ENCODE measurements around the gene PLA2G2F.

Gene PLA2G2F, protein sequence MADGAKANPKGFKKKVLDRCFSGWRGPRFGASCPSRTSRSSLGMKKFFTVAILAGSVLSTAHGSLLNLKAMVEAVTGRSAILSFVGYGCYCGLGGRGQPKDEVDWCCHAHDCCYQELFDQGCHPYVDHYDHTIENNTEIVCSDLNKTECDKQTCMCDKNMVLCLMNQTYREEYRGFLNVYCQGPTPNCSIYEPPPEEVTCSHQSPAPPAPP

DNA sequence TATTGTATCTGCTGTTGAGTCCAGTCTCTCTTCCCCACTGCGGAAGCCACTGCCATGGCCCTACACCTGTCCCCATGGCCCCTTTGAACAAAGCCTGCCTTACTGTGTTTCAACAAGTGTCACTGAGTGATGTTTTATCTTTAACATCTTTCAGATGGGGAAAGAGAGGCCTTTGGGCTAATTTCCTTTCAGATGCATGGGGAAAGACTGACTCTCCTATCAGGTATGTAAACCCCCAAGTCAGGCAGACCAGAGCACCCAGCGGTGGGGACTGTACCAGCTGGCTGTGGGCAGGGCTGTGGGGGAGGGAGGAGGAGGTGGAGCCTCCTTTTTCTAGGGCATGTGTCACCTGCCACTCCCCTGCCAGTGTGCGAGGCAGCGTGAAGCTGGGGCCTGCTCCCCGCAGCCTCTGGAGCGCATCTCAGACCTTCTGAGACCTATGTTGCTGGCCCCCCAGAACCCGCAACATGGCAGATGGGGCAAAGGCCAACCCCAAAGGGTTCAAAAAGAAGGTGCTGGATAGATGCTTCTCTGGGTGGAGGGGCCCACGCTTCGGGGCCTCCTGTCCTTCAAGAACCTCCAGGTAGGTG, at the start of gene PLA2G2F:
Gene PLA2G2F (plus strand): TSS at position 363 of the 590 bp plus-strand sequence. CDS start 105 bp downstream, at position 468.
- no peak for DNase-seq

DNA sequence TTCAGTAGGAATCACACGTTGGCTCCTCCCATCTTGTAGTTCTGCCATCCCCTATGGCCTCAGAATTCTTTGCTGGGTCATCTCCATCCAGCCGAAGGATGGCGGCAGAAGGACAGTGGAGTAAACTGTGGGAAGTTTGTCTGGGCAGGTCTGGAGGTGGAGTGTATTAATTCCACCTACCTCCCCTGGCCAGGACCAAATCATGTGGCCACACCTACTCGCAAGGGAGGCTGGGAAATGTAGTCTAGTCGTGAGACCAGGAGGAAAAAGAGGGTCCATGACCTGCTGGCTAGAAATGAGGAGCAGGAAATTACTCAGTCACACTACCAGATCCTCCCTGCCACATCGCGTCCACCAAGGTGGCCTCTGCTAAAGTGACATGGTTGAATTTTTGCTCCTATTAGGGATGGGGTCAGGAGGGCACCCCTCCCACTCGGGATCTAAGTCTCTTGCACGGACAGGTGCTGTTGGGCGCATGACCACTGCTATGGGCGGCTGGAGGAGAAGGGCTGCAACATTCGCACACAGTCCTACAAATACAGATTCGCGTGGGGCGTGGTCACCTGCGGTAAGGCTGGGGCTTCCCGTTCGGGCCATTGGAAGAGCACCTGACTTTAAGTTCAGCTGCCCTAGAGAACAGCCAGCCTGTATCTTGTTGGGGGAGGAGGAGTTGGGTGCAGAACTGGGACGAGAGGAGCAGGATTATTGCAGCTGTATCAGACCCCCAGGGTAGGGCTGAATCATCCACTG, 49.6 kb upstream of the PLA2G2F start:
- no peak for DNase-seq

DNA sequence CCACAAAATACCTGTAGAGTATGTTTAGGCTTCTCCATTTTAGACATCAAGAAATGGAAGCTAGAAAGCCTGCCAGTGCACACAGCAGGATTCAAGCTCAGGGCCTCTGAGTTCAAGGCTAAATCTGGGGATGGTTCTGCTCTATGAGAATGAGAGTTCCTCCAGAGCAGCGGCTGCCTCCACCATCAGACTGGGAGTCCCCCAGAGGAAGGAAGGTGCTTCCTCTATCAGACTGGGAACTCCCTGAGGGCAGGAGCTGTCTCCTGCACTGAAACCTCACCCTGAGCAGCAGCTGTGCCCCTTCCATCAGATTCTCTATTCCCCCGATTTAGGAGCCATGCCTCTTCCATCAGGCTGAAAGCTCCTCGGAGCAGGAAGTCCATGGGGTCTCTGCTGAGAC, 49.0 kb upstream of the PLA2G2F start:
- no peak for DNase-seq

DNA sequence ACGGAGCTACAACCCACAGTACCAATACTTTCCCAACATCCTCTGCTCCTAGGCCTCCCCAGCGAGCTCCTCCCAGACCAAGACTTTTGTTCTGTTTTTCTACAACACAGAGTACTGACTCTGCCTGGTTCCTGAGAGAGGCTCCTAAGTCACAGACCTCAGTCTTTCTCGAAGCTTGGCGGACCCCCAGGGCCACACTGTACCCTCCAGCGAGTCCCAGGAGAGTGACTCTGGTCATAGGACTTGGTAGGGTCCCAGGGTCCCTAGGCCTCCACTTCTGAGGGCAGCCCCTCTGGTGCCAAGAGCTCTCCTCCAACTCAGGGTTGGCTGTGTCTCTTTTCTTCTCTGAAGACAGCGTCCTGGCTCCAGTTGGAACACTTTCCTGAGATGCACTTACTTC, 48.5 kb upstream of the PLA2G2F start:
- DNase-seq: no peak

DNA sequence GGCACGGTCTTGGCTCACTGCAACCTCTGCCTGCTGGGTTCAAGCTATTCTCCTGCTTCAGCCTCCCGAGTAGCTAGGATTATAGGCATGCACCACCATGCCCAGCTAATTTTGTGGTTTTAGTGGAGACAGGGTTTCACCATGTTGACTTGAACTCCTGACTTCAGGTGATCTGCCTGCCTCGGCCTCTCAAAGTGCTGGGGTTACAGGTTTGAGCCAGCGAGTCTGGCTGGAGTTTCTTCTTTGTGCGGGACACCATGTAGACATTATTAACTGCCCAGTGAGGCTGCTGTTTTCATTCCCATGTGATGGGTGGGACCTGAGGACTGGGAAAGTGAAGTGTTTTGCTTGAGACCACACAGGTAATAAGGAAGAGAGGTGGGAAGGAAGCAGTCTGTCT, 45.8 kb upstream of the PLA2G2F start:
- no peak for DNase-seq

DNA sequence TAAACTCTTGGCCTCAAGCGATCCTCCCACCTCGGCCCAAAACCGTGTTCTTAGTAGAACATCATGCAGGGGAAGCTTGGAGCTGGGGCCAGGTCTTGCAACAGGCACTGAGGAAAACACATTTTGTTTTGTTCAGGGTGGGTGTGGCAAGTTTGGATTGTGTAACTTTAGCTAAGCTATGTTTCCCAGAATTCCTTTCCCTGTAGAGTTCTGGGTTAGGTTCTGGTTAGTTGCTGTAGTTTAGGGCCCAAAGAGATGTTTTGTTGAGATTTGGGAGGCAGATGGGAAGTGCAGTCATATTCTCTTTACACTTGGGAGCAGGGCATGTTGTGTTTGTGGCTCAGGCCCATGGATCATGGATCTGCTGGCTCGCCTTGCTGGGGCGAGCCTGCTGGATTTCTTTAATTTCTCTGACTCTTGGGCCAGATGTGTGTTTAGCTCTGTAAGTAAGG, 45.2 kb upstream of the PLA2G2F start:
- no peak for DNase-seq

DNA sequence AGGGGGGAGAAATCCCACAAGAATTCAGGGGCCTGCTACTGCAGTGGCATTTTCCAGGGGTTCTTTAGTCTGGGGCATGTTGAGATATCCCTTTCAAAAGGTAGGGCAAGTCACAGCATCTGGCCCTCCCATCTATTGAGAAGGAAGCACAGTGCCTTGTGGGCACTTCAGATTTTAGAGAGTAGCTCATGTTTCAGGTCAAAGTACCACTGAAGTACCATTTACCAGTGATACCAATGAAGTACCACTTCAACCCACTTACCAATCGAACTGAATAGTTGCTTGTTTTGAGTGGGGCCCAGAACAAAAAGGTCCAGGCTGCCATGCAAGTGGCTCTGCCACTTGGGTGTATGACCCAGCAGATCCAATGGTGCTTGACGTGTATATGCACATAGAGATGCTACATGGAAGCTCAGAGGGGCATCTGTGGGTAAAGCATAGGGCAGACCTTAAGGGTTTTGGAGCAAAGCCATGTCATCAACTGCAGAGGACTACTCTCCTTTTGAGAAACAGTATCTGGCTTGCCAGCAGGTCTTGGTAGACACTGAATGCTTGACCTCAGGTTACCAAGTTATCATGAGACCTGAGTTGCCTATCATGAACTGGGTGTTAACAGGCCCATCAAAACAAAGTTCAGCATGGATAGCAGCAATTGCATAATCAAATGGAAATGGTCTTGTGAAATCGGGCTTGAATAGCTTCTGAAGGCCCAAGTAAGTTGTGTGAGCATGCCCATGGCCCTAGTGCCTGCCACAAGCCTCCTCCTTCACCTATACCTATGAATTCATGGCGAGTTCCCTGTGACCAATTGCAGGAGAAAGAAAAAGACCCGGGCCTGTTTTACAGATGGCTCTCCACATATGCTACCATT, 43.3 kb upstream of the PLA2G2F start:
- DNase-seq: no peak

DNA sequence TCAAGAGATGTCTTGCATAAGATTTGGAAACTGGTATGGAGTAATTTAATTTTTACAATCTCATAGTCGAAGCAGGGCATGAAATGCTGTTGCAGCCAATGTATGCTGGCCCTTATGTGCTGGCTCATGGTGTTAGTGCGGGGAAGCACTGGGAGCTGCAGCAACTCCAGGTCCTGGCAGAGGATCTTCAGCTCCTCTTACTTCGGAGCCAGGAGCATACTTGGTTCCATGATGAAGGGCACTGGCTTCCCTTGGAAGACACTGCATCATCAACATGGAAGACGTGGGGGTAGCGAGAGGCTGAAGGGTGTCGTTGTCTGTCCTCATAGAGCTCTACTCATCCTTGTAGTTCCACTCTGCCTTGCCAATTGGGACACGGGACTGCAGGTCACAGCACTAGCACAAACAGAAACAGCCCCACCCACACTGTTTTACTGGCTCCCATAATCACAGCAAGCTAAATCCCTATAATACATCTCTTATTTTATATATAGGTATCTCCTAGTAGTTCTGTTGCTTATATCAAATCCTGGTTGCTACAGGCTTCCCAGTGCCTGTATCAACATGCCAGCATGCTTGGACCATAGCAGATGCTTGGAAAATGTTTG, 42.2 kb upstream of the PLA2G2F start:
- DNase-seq: no peak

DNA sequence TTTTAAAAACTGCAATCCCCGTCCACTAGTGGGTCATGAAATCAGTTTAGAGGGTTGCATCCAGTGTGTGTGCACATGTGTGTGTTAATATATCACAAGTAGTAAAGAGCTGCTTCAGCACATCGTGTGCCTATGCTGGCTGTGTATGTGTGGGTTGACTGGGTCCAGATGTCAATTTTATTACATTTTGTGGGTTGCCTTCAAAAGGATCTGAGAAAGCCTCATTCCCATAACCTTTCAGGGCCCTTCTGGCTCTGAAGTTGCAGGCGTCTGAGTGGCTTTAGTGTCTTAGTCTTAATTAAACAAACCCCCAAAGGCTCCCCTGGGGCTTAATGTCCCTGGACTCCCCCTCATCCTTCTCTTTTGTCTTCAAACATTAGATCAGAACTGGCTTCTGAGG, 39.6 kb upstream of the PLA2G2F start:
- no peak for DNase-seq

DNA sequence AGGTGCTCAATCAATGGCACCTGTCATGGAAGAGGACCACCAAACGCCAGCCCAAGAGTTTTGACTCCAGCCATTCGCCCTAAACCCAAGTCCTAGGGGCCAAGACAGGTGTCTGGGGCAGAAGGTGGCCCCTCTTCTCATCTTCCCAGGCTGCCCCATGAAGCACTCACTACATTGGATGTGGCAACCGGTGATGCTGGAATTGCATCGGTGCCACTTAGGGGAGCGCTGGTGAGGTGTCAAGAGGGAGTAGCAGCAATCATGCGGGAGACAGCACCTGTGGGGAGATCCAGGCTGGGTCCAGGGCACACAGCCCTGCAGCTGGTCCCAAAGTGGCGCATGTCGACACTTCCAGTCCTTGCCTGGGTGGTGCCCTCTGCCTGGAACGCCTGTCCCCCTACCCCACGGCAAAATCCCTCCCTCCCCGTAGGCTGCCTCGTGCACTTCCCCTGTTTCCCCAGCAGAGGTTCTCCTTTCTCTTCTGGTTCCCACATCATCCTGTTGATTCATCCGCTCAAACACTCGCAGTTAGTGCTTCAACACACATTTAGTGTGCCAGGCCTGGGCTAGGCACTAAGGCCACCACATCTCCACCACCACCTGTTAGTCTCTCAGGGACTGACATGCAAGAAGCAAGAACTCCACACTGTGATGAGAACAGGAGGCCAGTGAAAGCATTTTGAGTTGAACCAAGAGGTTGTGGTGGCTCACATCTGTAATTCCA, 38.3 kb upstream of the PLA2G2F start:
- DNase-seq: peak; percentile 43

DNA sequence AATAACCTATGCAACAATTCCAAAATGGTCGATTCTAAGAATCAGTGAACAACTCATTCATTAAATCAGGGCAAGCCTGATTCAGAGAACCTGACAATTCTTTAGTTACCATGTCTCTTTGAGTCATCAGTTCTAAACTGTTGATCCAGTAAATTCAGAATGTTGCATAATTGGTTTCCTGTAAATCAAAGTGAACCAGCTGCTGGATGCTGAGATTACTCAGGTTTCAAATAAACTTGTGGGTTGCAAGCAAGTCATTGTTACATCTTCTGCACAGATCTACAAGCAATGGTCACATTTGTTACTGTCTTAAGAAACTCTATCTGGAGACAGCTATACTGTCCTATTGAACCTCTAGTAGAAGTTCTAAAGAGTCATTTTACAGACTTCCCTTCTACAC, 36.2 kb upstream of the PLA2G2F start:
- peak; percentile 34 for DNase-seq

DNA sequence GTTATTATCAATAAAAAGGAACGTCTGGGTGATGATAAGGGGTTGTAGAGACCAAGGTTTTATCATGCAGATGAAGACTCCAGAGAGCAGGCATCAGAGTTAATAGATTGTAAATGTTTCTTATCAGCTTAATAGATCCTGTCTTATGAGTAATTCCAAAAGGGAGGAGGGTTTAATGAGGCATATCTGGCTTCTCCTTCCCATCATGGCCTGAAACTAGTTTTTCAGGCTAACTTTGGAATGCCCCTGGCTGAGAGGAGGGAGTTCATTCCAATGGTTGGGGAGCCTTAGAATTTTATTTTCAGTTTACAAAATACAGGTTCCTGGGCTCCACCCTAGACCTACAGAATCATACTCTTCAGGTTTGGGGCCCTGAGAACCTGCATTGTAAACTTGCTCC, 33.3 kb upstream of the PLA2G2F start:
- no peak for DNase-seq

DNA sequence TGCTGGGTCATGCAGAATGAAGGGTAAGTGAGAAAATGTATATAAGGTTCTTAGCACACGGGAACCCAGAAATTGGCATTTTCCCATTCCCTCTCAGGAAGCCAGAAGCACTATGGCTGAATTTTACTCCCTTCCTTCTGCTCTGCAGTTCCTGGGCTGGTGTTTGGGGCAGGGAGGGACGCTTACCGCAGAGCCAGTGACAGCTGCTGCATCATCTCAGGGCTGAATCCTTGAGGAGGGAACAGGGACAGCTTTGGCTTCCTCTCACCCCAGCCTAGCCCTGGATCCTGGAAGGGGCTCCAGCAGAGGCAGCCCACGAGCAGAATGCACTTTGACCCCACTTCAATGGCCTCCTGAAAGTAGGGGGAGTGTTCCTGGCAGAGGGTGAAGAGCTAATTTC, 31.8 kb upstream of the PLA2G2F start:
- DNase-seq: no peak

DNA sequence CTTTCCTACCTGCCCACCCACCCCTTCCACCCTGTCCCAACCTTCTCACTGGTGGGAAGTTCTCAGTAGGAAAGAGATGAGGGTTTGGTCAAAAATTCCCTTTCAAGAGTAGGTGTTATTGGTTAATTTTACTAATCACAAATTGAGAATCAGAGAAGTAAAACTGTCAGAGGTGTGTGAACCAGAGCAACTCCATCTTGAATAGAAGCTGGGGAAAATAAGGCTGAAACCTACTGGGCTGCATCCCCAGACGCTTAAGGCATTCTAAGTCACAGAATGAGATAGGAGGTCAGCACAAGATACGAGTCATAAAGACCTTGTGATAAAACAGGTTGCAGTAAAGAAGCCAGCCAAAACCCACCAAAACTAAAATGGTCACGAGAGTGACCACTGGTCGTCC, 31.3 kb upstream of the PLA2G2F start:
- no peak for DNase-seq

DNA sequence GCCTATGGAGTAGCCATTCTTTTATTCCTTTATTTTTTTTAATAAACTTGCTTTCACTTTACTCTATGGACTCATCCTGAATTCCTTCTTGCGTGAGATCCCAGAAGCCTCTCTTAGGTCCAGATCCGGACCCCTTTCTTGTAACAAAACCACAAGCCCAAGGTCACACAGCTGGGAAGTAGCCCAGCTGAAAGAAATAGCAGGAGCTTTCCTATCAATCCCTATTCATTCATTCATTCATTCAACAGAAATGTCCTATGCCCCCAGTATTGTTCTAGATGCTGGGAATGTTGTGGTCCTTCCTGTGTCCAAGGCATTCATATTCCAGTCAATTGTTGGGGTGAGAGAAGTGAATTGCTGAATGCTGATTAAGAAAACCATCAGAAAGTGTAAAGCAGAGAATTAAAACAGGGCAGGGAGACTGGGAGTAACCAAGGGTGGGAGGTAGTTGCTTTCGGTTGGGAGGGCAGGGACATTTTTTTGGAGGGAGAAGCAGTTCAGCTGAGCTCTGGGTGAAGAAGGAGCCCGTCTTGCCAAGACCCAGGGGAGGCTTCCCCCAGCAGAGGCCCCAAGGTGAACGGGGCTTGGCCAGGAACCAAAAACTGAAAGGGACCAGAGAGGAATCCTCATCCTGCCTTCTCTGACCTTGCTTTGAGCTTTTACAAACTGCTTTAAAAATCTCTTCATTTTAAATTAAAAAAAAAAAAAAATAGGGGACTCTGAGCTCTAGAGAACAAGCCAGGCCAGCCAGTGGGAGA, 30.6 kb upstream of the PLA2G2F start:
- no peak for DNase-seq

DNA sequence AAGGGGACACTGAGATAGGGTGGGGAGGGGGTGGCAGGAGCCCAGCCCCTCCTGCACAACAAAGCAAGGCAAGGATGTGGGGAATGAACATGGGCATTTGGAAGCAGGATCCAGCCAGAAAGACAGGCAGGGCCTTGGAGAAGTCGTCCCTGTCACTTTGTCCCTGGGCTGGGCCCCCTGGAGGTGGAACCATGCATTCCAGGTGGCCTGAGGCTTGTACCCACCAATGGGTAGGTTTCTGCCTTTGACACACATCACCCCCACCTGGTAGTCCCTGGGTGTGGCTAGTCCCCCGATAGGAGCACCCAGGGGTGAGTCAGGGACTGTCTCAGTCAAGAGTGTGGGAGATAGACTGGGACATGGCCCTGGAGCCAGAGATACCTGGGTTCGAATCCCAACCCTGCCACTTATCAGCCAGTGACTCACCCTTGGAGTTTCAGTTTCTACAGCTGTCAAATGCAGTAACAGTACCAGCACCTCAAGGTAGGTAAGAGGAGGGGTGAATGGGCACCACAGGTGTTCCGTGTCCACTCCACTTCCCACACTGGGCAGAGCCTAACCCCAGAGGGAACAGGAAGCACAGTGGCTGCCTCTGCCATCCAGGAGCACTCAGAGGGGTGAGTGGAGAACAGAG, 29.8 kb upstream of the PLA2G2F start:
- DNase-seq: no peak

DNA sequence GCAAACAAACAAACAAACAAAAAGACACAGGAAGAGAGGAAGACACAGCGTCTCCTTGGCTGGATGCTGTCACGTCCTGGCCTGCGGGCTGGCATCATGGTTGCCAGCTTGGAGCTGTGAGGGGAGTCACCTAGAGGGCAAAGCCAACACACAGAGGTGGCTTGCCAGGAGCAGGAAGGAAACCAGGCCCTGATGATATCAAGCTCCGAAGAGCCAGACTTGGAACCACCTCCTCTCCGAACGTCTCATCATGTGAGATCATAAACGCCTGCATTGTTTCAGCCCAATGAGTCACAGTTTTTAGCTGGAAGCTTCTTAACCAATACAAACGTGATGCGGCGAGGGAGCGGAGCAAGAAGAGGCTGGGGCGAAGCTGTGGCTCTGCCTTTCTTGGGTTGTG, 28.4 kb upstream of the PLA2G2F start:
- peak; percentile 17 for DNase-seq

DNA sequence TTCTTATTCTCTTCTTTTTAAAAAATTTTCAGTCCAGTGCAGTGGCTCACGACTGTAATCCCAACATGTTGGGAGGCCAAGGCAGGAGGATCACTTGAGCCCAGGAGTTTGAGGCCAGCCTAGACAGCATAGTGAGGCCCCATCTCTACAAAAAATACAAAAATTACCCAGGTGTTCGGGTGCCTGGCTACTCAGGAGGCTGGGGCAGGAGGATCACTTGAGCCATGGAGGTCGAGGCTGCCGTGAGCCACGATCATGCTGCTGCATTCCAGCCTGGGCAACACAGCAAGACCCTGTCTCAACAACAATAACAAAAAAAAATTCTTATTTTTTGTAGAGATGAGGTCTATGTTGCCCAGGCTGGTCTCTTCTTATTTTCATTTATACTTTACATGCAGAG, 27.7 kb upstream of the PLA2G2F start:
- no peak for DNase-seq

DNA sequence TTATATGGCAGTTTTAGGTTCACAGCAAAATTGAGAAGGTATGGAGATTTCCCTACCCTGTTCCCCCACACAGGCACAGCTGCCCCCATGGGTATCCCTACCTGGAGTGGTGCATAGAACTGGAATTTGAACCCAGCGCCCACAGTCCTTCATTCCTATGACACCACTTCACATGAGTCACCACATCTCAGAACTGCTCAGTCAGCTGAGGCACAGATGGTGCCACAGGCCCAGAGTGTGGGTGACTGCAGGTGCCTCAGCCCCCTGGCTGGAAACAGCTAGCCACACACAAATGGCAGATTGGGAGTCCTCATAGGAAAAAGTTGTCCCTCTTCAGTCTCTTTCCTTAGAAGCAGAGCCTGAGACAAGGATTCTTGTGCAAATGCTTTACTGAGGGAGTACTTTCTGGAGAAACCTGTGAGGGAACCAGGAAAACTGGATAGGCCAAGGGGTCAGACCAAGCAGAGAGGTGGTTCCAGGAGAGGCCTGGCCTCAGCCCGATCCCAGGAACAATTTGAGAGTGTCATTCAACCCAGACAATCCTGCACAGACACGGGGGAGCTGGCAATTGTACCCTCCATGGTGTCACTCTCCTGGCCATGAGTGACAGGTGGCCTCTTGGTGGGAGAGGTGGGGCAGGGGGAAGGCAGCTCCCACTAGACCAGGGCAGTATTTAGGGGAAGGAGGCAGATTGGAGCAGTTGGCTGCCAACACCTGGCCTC, 26.7 kb upstream of the PLA2G2F start:
- no peak for DNase-seq

DNA sequence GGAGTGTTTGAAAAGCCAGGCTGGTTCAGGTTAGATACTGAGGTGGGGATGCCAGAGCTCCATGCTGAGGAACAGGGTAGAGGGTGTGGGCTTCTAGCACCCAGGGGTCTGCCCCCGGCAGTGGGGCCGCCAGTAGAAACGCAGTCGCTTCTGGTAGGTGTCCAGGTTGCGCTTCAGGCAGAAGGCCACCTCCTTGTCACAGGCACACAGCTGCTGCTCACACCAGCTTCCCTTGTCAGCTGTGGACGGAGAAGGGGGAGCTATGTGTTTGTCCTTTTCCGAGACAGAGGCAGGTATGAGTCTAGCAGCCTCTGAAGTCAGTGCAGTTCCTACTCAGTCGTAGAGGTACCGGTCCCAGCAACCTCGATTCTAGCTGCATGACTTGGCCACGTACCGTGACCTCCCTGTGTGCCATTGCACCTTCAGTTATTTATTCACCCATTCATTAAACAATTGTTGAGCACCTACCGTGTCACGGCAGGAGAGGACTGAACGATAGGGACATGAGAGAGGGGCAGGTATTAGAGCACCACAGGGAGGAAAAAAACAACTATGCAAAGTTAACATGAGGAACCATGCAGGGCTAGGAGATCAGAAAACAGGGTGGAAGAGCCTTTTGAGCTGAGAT, 25.0 kb upstream of the PLA2G2F start:
- no peak for DNase-seq

Data from fibroblast of skin of right biceps (primary cell).